Ishikawa (cell line): ENCODE measurements around the gene CLDN12.

Source experiments
- FOXM1 ChIP-seq: IDR thresholded peaks from 2 replicates; pipeline ENCODE4 v1.6.1; 2012; ENCODE audit warnings: low read depth, borderline replicate concordance
- TAF1 ChIP-seq: IDR thresholded peaks from 2 replicates; pipeline ENCODE4 v1.6.1; 2012; ENCODE audit warnings: low read depth, mild to moderate bottlenecking

GRCh38 chr7:90391488-90391887 is 11.8 kb upstream of the CLDN12 start:
- no peak for TF ChIP-seq TAF1
- TF ChIP-seq FOXM1 = no peak
